Endodermal cell (in vitro differentiated cells): ENCODE results near the gene MYH14. TPM values are rescaled to one million over a fixed set of nuclear protein-coding genes. Genes with fewer than 3 reads are reported as not detected.
A peak's percentile ranks its signal among the peaks of the same experiment; 100 is the strongest.

Experiments
- DNase-seq: peaks from one replicate; pipeline ENCODE4 v3.0.0-alpha.2; 2017
- H3K27ac ChIP-seq: 2 replicates; pipeline ENCODE4 v1.5.1; 2013; ENCODE audit warnings: mild to moderate bottlenecking, low read depth, low read length, moderate library complexity
- H3K27me3 ChIP-seq: 2 replicates; pipeline ENCODE4 v1.6.1; 2013; ENCODE audit warnings: mild to moderate bottlenecking, low read length, moderate library complexity; ENCODE audit not compliant: insufficient read depth, control insufficient read depth, poor library complexity, severe bottlenecking
- H3K36me3 ChIP-seq: 2 replicates; pipeline ENCODE4 v1.7.0; 2013; ENCODE audit warnings: mild to moderate bottlenecking, low read length, moderate library complexity; ENCODE audit not compliant: control insufficient read depth, insufficient read depth
- H3K4me1 ChIP-seq: one replicate; pipeline ENCODE4 v1.7.0; 2013; ENCODE audit warnings: low read length; ENCODE audit not compliant: control insufficient read depth, insufficient read depth
- H3K4me3 ChIP-seq: 2 replicates; pipeline ENCODE4 v1.5.1; 2013; ENCODE audit warnings: mild to moderate bottlenecking, low read length, moderate library complexity
- H3K9ac ChIP-seq: 2 replicates; pipeline ENCODE4 v1.6.1; 2013; ENCODE audit warnings: mild to moderate bottlenecking, low read length, moderate library complexity; ENCODE audit not compliant: poor library complexity, severe bottlenecking; ENCODE audit errors: extremely low read depth
- H3K9me3 ChIP-seq: 2 replicates; pipeline ENCODE4 v1.6.1; 2013; ENCODE audit warnings: mild to moderate bottlenecking, low read length, moderate library complexity; ENCODE audit not compliant: control insufficient read depth
- H3K27ac Mint-ChIP-seq: 2 replicates; pipeline ENCODE4 v1.8.0; 2020; ENCODE audit warnings: mixed read lengths
- H3K27me3 Mint-ChIP-seq: 2 replicates; pipeline ENCODE4 v1.8.0; 2021; ENCODE audit warnings: mild to moderate bottlenecking, mixed read lengths; ENCODE audit not compliant: insufficient read depth
- H3K36me3 Mint-ChIP-seq: 2 replicates; pipeline ENCODE4 v1.8.0; 2020; ENCODE audit warnings: low read depth, mixed read lengths
- H3K4me1 Mint-ChIP-seq: 2 replicates; pipeline ENCODE4 v1.8.0; 2020; ENCODE audit warnings: mixed read lengths
- H3K4me3 Mint-ChIP-seq: 2 replicates; pipeline ENCODE4 v1.8.0; 2020; ENCODE audit warnings: mild to moderate bottlenecking, moderate library complexity, mixed read lengths
- H3K9me3 Mint-ChIP-seq: 2 replicates; pipeline ENCODE4 v1.8.0; 2020; ENCODE audit warnings: mild to moderate bottlenecking, mixed read lengths
- WGBS, 2 experiments: methylation state at CpG; one replicate each; pipeline versions ENCODE4 v1.1.5 to v1.1.7; 2013; ENCODE audit warnings: missing lambda C conversion rate in 2 of 2, mixed read lengths in 1 of 2; ENCODE audit not compliant: insufficient coverage in 1 of 2, insufficient read length in 1 of 2; 5-methylcytosine and 5-hydroxymethylcytosine counted together
- total RNA-seq, 2 donors: library from RNA; stranded (reverse); fragmentation: NEBNext Ultra II Directional in 1 of 2; extraction: Animal tissue kit (Norgen Biotek cat#: 25700) in 1 of 2; gene quantifications; 2 replicates in 1 of 2; 3 replicates in 1 of 2; pipeline ENCODE4 v1.2.1, GENCODE V29; 2021
- TF ChIP-seq, protein P1 (sequence below): fragments of 200-600 bp; sonication (generic); conservative IDR thresholded peaks from 2 replicates; pipeline ENCODE4 v1.5.0; 2021; ENCODE audit warnings: antibody characterized with exemption, mild to moderate bottlenecking

The MYH14 gene
- total RNA-seq, 2 donors from 2014 or later, result 12.8 to 16.7 TPM

GRCh38 chr19:50258918-50259372, 55.5 kb downstream of the MYH14 start:
- DNase-seq, result peak; percentile 87
- TF ChIP-seq, protein P1, sequence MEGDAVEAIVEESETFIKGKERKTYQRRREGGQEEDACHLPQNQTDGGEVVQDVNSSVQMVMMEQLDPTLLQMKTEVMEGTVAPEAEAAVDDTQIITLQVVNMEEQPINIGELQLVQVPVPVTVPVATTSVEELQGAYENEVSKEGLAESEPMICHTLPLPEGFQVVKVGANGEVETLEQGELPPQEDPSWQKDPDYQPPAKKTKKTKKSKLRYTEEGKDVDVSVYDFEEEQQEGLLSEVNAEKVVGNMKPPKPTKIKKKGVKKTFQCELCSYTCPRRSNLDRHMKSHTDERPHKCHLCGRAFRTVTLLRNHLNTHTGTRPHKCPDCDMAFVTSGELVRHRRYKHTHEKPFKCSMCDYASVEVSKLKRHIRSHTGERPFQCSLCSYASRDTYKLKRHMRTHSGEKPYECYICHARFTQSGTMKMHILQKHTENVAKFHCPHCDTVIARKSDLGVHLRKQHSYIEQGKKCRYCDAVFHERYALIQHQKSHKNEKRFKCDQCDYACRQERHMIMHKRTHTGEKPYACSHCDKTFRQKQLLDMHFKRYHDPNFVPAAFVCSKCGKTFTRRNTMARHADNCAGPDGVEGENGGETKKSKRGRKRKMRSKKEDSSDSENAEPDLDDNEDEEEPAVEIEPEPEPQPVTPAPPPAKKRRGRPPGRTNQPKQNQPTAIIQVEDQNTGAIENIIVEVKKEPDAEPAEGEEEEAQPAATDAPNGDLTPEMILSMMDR, result peak; percentile 85
- peaks cover 18% of the 10 kb centered on the region for H3K9me3 Mint-ChIP-seq

DNA sequence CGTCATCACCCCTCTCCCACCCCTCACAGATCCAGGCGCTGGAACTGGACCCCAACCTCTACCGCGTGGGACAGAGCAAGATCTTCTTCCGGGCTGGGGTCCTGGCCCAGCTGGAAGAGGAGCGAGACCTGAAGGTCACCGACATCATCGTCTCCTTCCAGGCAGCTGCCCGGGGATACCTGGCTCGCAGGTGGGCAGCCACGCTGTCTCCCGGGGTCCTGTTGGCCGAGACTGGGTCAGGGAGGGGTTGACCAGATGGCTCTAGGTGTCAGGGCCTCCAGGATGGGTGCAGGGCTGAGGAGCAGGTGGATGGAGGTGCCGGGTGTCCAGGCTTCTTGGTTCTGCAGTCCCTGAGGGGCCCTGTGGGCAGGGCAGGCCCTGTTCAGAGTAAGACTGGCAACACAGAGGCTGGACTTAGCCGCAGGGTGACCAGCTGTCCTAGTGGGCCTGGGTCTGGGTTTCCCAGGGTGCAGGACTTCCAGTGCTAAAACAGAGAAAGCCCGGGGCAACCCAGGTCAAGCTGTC, 58.1 kb downstream of the MYH14 start:
- H3K9me3 ChIP-seq, result peaks cover 16% of the 10 kb centered on the region
- H3K27me3 ChIP-seq, result no peaks in the 10 kb centered on the region
- H3K4me3 ChIP-seq, result no peak overlapping the region
- no peak overlapping the region for H3K27ac Mint-ChIP-seq
- no peaks in the 10 kb centered on the region for H3K4me1 Mint-ChIP-seq
- H3K27ac ChIP-seq, result no peak overlapping the region
- WGBS, 2 experiments, result 89 to 93% methylated on average over 6 to 15 of the region's 16 CpGs
- no peak overlapping the region for H3K9ac ChIP-seq
- no peaks in the 10 kb centered on the region for H3K4me1 ChIP-seq
- TF ChIP-seq, protein P1, result no peak
- H3K9me3 Mint-ChIP-seq, result peaks cover 3% of the 10 kb centered on the region
- no peak overlapping the region for H3K4me3 Mint-ChIP-seq
- H3K36me3 Mint-ChIP-seq, result peaks cover 29% of the 10 kb centered on the region
- DNase-seq, result no peak
- no peaks in the 10 kb centered on the region for H3K36me3 ChIP-seq
- no peaks in the 10 kb centered on the region for H3K27me3 Mint-ChIP-seq

More at GRCh38 chr19:50258918-50259372, 55.5 kb downstream of the MYH14 start:
- Mint-ChIP-seq H3K4me1 (no peaks in the 10 kb centered on the region), H3K4me3 (no peak overlapping the region), H3K36me3 (peaks cover 42% of the 10 kb centered on the region), H3K27me3 (no peaks in the 10 kb centered on the region), H3K27ac (no peak overlapping the region)
- peaks cover 25% of the 10 kb centered on the region for H3K9me3 ChIP-seq
- H3K4me1 ChIP-seq, result no peaks in the 10 kb centered on the region
- no peak overlapping the region for H3K4me3 ChIP-seq
- H3K9ac ChIP-seq, result no peak overlapping the region
- WGBS, 2 experiments, result 47 to 72% methylated on average over 17 to 25 of the region's 25 CpGs
- no peak overlapping the region for H3K27ac ChIP-seq
- no peaks in the 10 kb centered on the region for H3K36me3 ChIP-seq
- no peaks in the 10 kb centered on the region for H3K27me3 ChIP-seq

DNA sequence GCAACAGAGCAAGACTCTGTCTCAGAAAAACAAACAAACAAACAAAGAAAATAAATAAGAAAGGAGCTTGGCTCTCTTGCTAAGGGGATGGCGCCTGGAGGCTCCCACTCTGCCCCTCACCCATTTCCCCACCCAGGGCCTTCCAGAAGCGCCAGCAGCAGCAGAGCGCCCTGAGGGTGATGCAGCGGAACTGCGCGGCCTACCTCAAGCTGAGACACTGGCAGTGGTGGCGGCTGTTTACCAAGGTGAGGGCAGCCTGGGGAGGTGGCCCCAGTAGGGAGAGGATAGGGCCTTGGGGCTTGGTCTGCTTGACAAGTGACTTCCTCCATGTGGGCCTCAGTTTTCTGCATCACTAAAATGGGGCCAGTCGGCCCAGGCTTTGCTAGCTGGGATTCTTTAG, 59.8 kb downstream of the MYH14 start:
- Histone ChIP-seq H3K36me3 (no peaks in the 10 kb centered on the region), H3K9me3 (peaks cover 7% of the 10 kb centered on the region), H3K4me3 (no peak overlapping the region), H3K9ac (no peak overlapping the region), H3K27me3 (no peaks in the 10 kb centered on the region), H3K4me1 (no peaks in the 10 kb centered on the region), H3K27ac (no peak overlapping the region)
- DNase-seq, result no peak
- Mint-ChIP-seq H3K36me3 (peaks cover 20% of the 10 kb centered on the region), H3K27me3 (no peaks in the 10 kb centered on the region), H3K4me3 (no peak overlapping the region), H3K27ac (no peak overlapping the region), H3K9me3 (peaks cover 1% of the 10 kb centered on the region), H3K4me1 (no peaks in the 10 kb centered on the region)
- WGBS, 2 experiments, result 89% methylated on average over 8 of the region's 8 CpGs; no CpG with 5 or more reads in 1 of the 2 experiments
- TF ChIP-seq, protein P1, result no peak
